GM23338 (cell line): Measurements from ENCODE around the gene PGR. TPM values are rescaled to one million over a fixed set of nuclear protein-coding genes. Genes with fewer than 3 reads are reported as not detected.

ENCODE experiments used
- ATAC-seq: fragments of 200-7000 bp; cut with Tn5 transposase; 3 replicates; pipeline ENCODE4 v1.9.1; 2020
- DNase-seq: peaks from one replicate; pipeline ENCODE4 v3.0.0-alpha.2; 2015; ENCODE audit warnings: low spot score
- H2AFZ ChIP-seq: fragments of 200-600 bp; sonication (generic); 2 replicates; pipeline ENCODE4 v1.8.0; 2016; ENCODE audit warnings: antibody characterized with exemption, mild to moderate bottlenecking, moderate library complexity
- H3F3A ChIP-seq: fragments of 200-600 bp; sonication (generic); replicated peaks from 2 replicates; pipeline ENCODE4 v1.8.0; 2017; ENCODE audit warnings: antibody characterized with exemption, mixed run types, low read depth
- H3K27ac ChIP-seq: fragments of 200-600 bp; sonication (generic); 2 replicates; pipeline ENCODE4 v1.6.1; 2016; ENCODE audit warnings: low read depth
- H3K27me3 ChIP-seq: fragments of 200-600 bp; sonication (generic); 2 replicates; pipeline ENCODE4 v1.8.0; 2016; ENCODE audit warnings: mild to moderate bottlenecking, mixed run types, moderate library complexity; ENCODE audit not compliant: insufficient read depth
- H3K36me3 ChIP-seq: fragments of 200-600 bp; sonication (generic); 2 replicates; pipeline ENCODE4 v1.8.0; 2016; ENCODE audit warnings: mild to moderate bottlenecking; ENCODE audit not compliant: insufficient read depth
- H3K4me1 ChIP-seq: fragments of 200-600 bp; sonication (generic); 2 replicates; pipeline ENCODE4 v1.8.0; 2016; ENCODE audit warnings: mild to moderate bottlenecking, moderate library complexity; ENCODE audit not compliant: insufficient read depth
- H3K4me2 ChIP-seq: fragments of 200-600 bp; sonication (generic); 2 replicates; pipeline ENCODE4 v1.7.1; 2017; ENCODE audit warnings: mixed run types
- H3K4me3 ChIP-seq: fragments of 200-600 bp; sonication (generic); 2 replicates; pipeline ENCODE4 v1.6.1; 2016; ENCODE audit warnings: mixed run types
- H3K79me2 ChIP-seq: fragments of 200-600 bp; sonication (generic); replicated peaks from 2 replicates; pipeline ENCODE4 v1.8.0; 2017; ENCODE audit warnings: mild to moderate bottlenecking; ENCODE audit not compliant: insufficient read depth
- H3K9me2 ChIP-seq: fragments of 200-600 bp; sonication (generic); 2 replicates; pipeline ENCODE4 v1.8.0; 2017; ENCODE audit not compliant: insufficient read depth
- H4K20me1 ChIP-seq: fragments of 200-600 bp; sonication (generic); replicated peaks from 2 replicates; pipeline ENCODE4 v1.8.0; 2017; ENCODE audit warnings: mild to moderate bottlenecking; ENCODE audit not compliant: insufficient read depth
- H3K27ac Mint-ChIP-seq: 2 replicates; pipeline ENCODE4 v1.8.0; 2020; ENCODE audit warnings: inconsistent platforms, mild to moderate bottlenecking, moderate library complexity, mixed read lengths
- H3K27me3 Mint-ChIP-seq: 3 replicates; pipeline ENCODE4 v1.8.0; 2022; ENCODE audit warnings: low read depth, mild to moderate bottlenecking, moderate library complexity, mixed read lengths, inconsistent platforms; ENCODE audit not compliant: insufficient read depth, poor library complexity
- H3K36me3 Mint-ChIP-seq: 3 replicates; pipeline ENCODE4 v1.8.0; 2021; ENCODE audit warnings: low read depth, mild to moderate bottlenecking, inconsistent platforms, moderate library complexity, mixed read lengths
- H3K4me1 Mint-ChIP-seq: 3 replicates; pipeline ENCODE4 v1.8.0; 2020; ENCODE audit warnings: mild to moderate bottlenecking, inconsistent platforms, mixed read lengths
- H3K4me3 Mint-ChIP-seq: 3 replicates; pipeline ENCODE4 v1.8.0; 2021; ENCODE audit warnings: moderate library complexity, mild to moderate bottlenecking, inconsistent platforms, mixed read lengths
- H3K9me3 Mint-ChIP-seq: 3 replicates; pipeline ENCODE4 v1.8.0; 2020; ENCODE audit warnings: moderate library complexity, mild to moderate bottlenecking, inconsistent platforms, mixed read lengths
- CREB1 ChIP-seq: fragments of 250-450 bp; sonication (Bioruptor Pico); IDR thresholded peaks from 2 replicates; pipeline ENCODE4 v1.5.0; 2020; ENCODE audit warnings: low read depth, mild to moderate bottlenecking, moderate library complexity
- EZH2 ChIP-seq: fragments of 200-600 bp; sonication (generic); IDR thresholded peaks from one replicate; pipeline ENCODE4 v1.8.0; 2017; ENCODE audit warnings: antibody characterized with exemption, mild to moderate bottlenecking, low read depth; ENCODE audit not compliant: unreplicated experiment
- EZH2phosphoT487 ChIP-seq: fragments of 200-600 bp; sonication (generic); IDR thresholded peaks from one replicate; pipeline ENCODE4 v1.8.1; 2018; ENCODE audit warnings: antibody characterized with exemption; ENCODE audit not compliant: unreplicated experiment
- NANOG ChIP-seq: IDR thresholded peaks from 2 replicates; pipeline ENCODE4 v1.6.1; 2016; ENCODE audit warnings: antibody characterized with exemption, borderline replicate concordance
- POLR2AphosphoS5 ChIP-seq: IDR thresholded peaks from 2 replicates; pipeline ENCODE4 v1.6.1; 2016; ENCODE audit warnings: antibody characterized with exemption, low read depth
- STAT1 ChIP-seq: IDR thresholded peaks from one replicate; pipeline ENCODE4 v1.6.1; 2016; ENCODE audit warnings: antibody characterized with exemption; ENCODE audit not compliant: unreplicated experiment
- ZNF114 ChIP-seq: fragments of 250-450 bp; sonication (Bioruptor Pico); IDR thresholded peaks from 2 replicates; pipeline ENCODE4 v1.5.0; 2020; ENCODE audit warnings: mild to moderate bottlenecking, moderate library complexity
- ZNF331 ChIP-seq: fragments of 250-450 bp; sonication (Bioruptor Pico); IDR thresholded peaks from 2 replicates; pipeline ENCODE4 v1.5.0; 2020; ENCODE audit warnings: low read depth, mild to moderate bottlenecking, moderate library complexity
- polyA plus RNA-seq: library from polyadenylated mRNA; unstranded; fragments of >200 nt; fragmentation: Nextera tagmentation; extraction: Ambion mirVana; gene quantifications from 2 replicates; pipeline ENCODE4 v1.2.1, GENCODE V29; 2016
- total RNA-seq: library from RNA; depleted of rRNA; stranded (reverse); fragments of >200 nt; shearing (Covaris generic); gene quantifications from 2 replicates; pipeline ENCODE4 v1.2.3, GENCODE V29; 2014
- TF ChIP-seq, protein P1 (sequence below): fragments of 250-450 bp; sonication (Bioruptor Pico); IDR thresholded peaks from 2 replicates; pipeline ENCODE4 v1.5.0; 2020; ENCODE audit warnings: mild to moderate bottlenecking, moderate library complexity
- TF ChIP-seq, protein P2 (sequence below): IDR thresholded peaks from one replicate; pipeline ENCODE4 v1.6.1; 2018; ENCODE audit warnings: antibody characterized with exemption; ENCODE audit not compliant: unreplicated experiment

PGR gene
- total and polyA plus RNA-seq, 2 experiments from 2014 or later: 0.07 to 0.11 TPM

DNA sequence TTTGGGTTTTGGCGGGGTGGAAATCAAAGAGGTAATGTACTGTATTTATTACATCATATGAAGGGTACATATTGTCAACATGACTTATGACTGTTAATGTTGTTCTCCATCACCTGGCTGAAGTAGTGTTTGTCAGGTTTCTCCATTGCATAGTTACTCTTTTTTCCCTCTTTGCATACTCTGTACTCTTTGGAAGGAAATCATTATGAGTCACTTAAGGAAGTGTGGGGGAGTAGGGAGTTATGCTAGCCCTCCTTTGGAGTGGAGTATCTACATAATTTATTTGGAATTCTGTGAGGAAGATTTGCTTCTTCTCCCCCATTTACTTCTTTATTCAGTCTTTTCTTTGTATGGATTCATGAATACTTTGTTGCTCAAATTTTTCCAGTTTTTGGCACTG, 3.6 kb upstream of the PGR start:
- TF ChIP-seq, protein P1, sequence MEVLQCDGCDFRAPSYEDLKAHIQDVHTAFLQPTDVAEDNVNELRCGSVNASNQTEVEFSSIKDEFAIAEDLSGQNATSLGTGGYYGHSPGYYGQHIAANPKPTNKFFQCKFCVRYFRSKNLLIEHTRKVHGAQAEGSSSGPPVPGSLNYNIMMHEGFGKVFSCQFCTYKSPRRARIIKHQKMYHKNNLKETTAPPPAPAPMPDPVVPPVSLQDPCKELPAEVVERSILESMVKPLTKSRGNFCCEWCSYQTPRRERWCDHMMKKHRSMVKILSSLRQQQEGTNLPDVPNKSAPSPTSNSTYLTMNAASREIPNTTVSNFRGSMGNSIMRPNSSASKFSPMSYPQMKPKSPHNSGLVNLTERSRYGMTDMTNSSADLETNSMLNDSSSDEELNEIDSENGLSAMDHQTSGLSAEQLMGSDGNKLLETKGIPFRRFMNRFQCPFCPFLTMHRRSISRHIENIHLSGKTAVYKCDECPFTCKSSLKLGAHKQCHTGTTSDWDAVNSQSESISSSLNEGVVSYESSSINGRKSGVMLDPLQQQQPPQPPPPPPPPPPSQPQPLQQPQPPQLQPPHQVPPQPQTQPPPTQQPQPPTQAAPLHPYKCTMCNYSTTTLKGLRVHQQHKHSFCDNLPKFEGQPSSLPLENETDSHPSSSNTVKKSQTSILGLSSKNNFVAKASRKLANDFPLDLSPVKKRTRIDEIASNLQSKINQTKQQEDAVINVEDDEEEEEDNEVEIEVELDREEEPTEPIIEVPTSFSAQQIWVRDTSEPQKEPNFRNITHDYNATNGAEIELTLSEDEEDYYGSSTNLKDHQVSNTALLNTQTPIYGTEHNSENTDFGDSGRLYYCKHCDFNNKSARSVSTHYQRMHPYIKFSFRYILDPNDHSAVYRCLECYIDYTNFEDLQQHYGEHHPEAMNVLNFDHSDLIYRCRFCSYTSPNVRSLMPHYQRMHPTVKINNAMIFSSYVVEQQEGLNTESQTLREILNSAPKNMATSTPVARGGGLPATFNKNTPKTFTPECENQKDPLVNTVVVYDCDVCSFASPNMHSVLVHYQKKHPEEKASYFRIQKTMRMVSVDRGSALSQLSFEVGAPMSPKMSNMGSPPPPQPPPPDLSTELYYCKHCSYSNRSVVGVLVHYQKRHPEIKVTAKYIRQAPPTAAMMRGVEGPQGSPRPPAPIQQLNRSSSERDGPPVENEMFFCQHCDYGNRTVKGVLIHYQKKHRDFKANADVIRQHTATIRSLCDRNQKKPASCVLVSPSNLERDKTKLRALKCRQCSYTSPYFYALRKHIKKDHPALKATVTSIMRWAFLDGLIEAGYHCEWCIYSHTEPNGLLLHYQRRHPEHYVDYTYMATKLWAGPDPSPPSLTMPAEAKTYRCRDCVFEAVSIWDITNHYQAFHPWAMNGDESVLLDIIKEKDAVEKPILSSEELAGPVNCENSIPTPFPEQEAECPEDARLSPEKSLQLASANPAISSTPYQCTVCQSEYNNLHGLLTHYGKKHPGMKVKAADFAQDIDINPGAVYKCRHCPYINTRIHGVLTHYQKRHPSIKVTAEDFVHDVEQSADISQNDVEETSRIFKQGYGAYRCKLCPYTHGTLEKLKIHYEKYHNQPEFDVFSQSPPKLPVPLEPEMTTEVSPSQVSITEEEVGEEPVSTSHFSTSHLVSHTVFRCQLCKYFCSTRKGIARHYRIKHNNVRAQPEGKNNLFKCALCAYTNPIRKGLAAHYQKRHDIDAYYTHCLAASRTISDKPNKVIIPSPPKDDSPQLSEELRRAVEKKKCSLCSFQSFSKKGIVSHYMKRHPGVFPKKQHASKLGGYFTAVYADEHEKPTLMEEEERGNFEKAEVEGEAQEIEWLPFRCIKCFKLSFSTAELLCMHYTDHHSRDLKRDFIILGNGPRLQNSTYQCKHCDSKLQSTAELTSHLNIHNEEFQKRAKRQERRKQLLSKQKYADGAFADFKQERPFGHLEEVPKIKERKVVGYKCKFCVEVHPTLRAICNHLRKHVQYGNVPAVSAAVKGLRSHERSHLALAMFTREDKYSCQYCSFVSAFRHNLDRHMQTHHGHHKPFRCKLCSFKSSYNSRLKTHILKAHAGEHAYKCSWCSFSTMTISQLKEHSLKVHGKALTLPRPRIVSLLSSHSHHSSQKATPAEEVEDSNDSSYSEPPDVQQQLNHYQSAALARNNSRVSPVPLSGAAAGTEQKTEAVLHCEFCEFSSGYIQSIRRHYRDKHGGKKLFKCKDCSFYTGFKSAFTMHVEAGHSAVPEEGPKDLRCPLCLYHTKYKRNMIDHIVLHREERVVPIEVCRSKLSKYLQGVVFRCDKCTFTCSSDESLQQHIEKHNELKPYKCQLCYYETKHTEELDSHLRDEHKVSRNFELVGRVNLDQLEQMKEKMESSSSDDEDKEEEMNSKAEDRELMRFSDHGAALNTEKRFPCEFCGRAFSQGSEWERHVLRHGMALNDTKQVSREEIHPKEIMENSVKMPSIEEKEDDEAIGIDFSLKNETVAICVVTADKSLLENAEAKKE (CRISPR knock-in tag): no peak
- TF ChIP-seq STAT1 (no peak), ZNF114 (CRISPR knock-in tag) (no peak), EZH2 (no peak), POLR2AphosphoS5 (no peak), CREB1 (CRISPR knock-in tag) (no peak), ZNF331 (CRISPR knock-in tag) (no peak), EZH2phosphoT487 (no peak), NANOG (no peak)
- TF ChIP-seq, protein P2, sequence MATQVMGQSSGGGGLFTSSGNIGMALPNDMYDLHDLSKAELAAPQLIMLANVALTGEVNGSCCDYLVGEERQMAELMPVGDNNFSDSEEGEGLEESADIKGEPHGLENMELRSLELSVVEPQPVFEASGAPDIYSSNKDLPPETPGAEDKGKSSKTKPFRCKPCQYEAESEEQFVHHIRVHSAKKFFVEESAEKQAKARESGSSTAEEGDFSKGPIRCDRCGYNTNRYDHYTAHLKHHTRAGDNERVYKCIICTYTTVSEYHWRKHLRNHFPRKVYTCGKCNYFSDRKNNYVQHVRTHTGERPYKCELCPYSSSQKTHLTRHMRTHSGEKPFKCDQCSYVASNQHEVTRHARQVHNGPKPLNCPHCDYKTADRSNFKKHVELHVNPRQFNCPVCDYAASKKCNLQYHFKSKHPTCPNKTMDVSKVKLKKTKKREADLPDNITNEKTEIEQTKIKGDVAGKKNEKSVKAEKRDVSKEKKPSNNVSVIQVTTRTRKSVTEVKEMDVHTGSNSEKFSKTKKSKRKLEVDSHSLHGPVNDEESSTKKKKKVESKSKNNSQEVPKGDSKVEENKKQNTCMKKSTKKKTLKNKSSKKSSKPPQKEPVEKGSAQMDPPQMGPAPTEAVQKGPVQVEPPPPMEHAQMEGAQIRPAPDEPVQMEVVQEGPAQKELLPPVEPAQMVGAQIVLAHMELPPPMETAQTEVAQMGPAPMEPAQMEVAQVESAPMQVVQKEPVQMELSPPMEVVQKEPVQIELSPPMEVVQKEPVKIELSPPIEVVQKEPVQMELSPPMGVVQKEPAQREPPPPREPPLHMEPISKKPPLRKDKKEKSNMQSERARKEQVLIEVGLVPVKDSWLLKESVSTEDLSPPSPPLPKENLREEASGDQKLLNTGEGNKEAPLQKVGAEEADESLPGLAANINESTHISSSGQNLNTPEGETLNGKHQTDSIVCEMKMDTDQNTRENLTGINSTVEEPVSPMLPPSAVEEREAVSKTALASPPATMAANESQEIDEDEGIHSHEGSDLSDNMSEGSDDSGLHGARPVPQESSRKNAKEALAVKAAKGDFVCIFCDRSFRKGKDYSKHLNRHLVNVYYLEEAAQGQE: no peak
- Histone ChIP-seq H3K79me2 (no peaks in the 10 kb centered on the region), H3K27ac (no peak overlapping the region), H3K27me3 (peaks cover 42% of the 10 kb centered on the region), H3K9me2 (no peaks in the 10 kb centered on the region), H4K20me1 (no peaks in the 10 kb centered on the region; the same call in 1 of the 2 replicates), H3K36me3 (no peaks in the 10 kb centered on the region), H3F3A (no peaks in the 10 kb centered on the region), H3K4me2 (no peak overlapping the region), H3K4me3 (no peak overlapping the region), H3K4me1 (no peaks in the 10 kb centered on the region), H2AFZ (no peak overlapping the region)
- Mint-ChIP-seq H3K27ac (no peak overlapping the region), H3K36me3 (no peaks in the 10 kb centered on the region), H3K4me3 (no peak overlapping the region), H3K4me1 (peaks cover 3% of the 10 kb centered on the region; the same call in 1 of the 3 replicates), H3K9me3 (no peaks in the 10 kb centered on the region; the same call in 2 of the 3 replicates), H3K27me3 (peaks cover 27% of the 10 kb centered on the region)
- no peak for DNase-seq
- no peak for ATAC-seq
